K562 (cell line): Measurements from ENCODE around the gene YARS1. TPM values are rescaled to one million over a fixed set of nuclear protein-coding genes. Genes with fewer than 3 reads are reported as not detected.

Experiments
- FOXK2 ChIP-seq, 2 experiments: fragments of 450-650 bp; IDR thresholded peaks in 1 of 2; conservative IDR thresholded peaks in 1 of 2; 2 replicates each; pipeline ENCODE4 v1.6.1; 2016; ENCODE audit warnings: low read depth in 2 of 2, mild to moderate bottlenecking in 1 of 2
- FOXP1 ChIP-seq: sonication (generic); formaldehyde crosslinking; IDR thresholded peaks from 2 replicates; pipeline ENCODE4 v1.8.0; 2022; ENCODE audit warnings: mild to moderate bottlenecking, missing genetic modification reagents
- GATAD2B ChIP-seq: fragments of 450-650 bp; IDR thresholded peaks from 2 replicates; pipeline ENCODE4 v1.6.1; 2017; ENCODE audit warnings: mild to moderate bottlenecking, borderline replicate concordance
- GTF2F1 ChIP-seq: IDR thresholded peaks from 2 replicates; pipeline ENCODE4 v1.6.1; 2011; ENCODE audit warnings: low read depth, low read length, improper control_type of control experiment
- HMG20A ChIP-seq: fragments of 450-650 bp; formaldehyde crosslinking; conservative IDR thresholded peaks from 2 replicates; pipeline ENCODE4 v1.4.0; 2020; ENCODE audit warnings: mild to moderate bottlenecking, mixed read lengths
- MXI1 ChIP-seq: IDR thresholded peaks from 2 replicates; pipeline ENCODE4 v1.6.1; 2011; ENCODE audit warnings: low read depth, mild to moderate bottlenecking, improper control_type of control experiment, low read length
- NEUROD1 ChIP-seq: fragments of 150-350 bp; IDR thresholded peaks from 2 replicates; pipeline ENCODE4 v1.6.1; 2014; ENCODE audit warnings: borderline replicate concordance, low read length, low read depth; ENCODE audit not compliant: partially characterized antibody
- RB1 ChIP-seq: fragments of 450-650 bp; IDR thresholded peaks from 2 replicates; pipeline ENCODE4 v1.6.1; 2017; ENCODE audit warnings: low read depth, mild to moderate bottlenecking
- RBFOX2 ChIP-seq: fragments of 200-400 bp; formaldehyde crosslinking; IDR thresholded peaks from 2 replicates; pipeline ENCODE4 v1.6.1; 2017; ENCODE audit warnings: low read depth, mild to moderate bottlenecking, low read length, moderate library complexity
- RUNX1 ChIP-seq: sonication (generic); IDR thresholded peaks from 2 replicates; pipeline ENCODE4 v1.6.1; 2016; ENCODE audit warnings: antibody characterized with exemption, low read depth
- TCF7 ChIP-seq: sonication (generic); IDR thresholded peaks from 2 replicates; pipeline ENCODE4 v1.6.1; 2016; ENCODE audit warnings: antibody characterized with exemption, borderline replicate concordance
- THRA ChIP-seq: fragments of 450-650 bp; IDR thresholded peaks from 2 replicates; pipeline ENCODE4 v1.6.1; 2017; ENCODE audit warnings: mild to moderate bottlenecking, moderate library complexity
- WHSC1 ChIP-seq: IDR thresholded peaks from one replicate; pipeline ENCODE4 v1.6.1; 2012; ENCODE audit warnings: low read length, control low read depth, inconsistent platforms
- ZMIZ1 ChIP-seq, 2 experiments: fragments of 150-350 bp in 1 of 2; IDR thresholded peaks; 2 replicates each; pipeline ENCODE4 v1.6.1; 2012 to 2016; ENCODE audit warnings: low read depth in 2 of 2, low read length in 2 of 2, mild to moderate bottlenecking in 1 of 2, moderate library complexity in 1 of 2
- ZNF24 ChIP-seq: fragments of 450-650 bp; IDR thresholded peaks from 2 replicates; pipeline ENCODE4 v1.6.1; 2016
- ZNF3 ChIP-seq: fragments of 250-450 bp; sonication (Bioruptor Pico); IDR thresholded peaks from 2 replicates; pipeline ENCODE4 v1.5.0; 2021; ENCODE audit warnings: mild to moderate bottlenecking, moderate library complexity
- polyA plus RNA-seq, 8 experiments: library from polyadenylated mRNA; depleted of rRNA in 4 of 8; stranded (reverse) in 5 of 8; unstranded in 3 of 8; fragments of >200 nt; fragmentation: Nextera tagmentation in 2 of 8; fragmentation: Illumina TruSeq in 1 of 8; extraction: Ambion mirVana in 2 of 8; extraction: Trizol in 1 of 8; gene quantifications; 2 replicates each; pipeline versions ENCODE4 v1.2.1 to v1.2.3, GENCODE V29; 2011 to 2014; ENCODE audit warnings: inconsistent platforms in 1 of 8, missing spikeins in 1 of 8
- total RNA-seq, 7 experiments: library from RNA; depleted of rRNA in 6 of 7; stranded (reverse); fragments of >200 nt in 6 of 7; fragmentation: Illumina TruSeq in 2 of 7; extraction: Trizol in 2 of 7; gene quantifications; 2 replicates each; pipeline versions ENCODE4 v1.2.1 to v1.2.3, GENCODE V29; 2011 to 2021; ENCODE audit warnings: low replicate concordance in 1 of 7
- TF ChIP-seq, protein P1 (sequence below), 2 experiments: IDR thresholded peaks; 2 replicates each; pipeline ENCODE4 v1.6.1; 2011; ENCODE audit warnings: borderline replicate concordance in 1 of 2, control low read depth in 1 of 2, low read depth in 1 of 2, low read length in 1 of 2, mild to moderate bottlenecking in 1 of 2, mixed read lengths in 1 of 2, moderate library complexity in 1 of 2; ENCODE audit not compliant: insufficient read depth in 1 of 2, insufficient read length in 1 of 2, poor library complexity in 1 of 2, severe bottlenecking in 1 of 2; ENCODE audit errors: extremely low read depth in 1 of 2
- TF ChIP-seq, protein P2 (sequence below), 3 experiments: fragments of 200-800 bp in 1 of 3; fragments of 250-450 bp in 1 of 3; fragments of 450-650 bp in 1 of 3; sonication (Bioruptor Pico) in 1 of 3; sonication (Bioruptor generic) in 1 of 3; formaldehyde crosslinking in 1 of 3; IDR thresholded peaks; 2 replicates each; pipeline versions ENCODE4 v1.6.1 to v1.8.0; 2016 to 2022; ENCODE audit warnings: mild to moderate bottlenecking in 2 of 3, missing genetic modification characterization in 2 of 3, missing compliant biosample characterization in 1 of 3, moderate library complexity in 1 of 3

The YARS1 gene
- total and polyA plus RNA-seq, 9 of the 15 experiments (the other 6 are each of a cell fraction or from before 2014, with no cell fraction given), result 66.2 to 336 (median 201) TPM

DNA sequence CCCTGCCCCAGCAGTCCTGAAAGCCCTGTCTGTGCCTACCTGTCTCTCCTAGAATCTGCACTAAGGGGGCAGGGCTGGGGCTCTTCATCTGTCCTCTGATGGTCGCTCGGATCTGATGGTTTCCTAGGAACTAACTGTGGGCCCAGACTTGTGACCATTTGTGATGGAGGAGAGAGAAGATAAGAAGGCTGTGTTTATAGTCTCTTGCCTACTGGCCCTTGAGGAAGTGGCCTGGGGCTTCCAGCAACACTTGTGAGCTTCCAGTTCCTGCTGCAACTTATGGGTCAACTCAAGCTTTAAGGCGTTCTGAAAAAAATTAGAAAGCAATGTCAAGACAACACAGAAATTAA lies 61.4 kb downstream of the YARS1 start (continued):
- TF ChIP-seq FOXK2 (conservative IDR thresholded peaks at IDR 0.05 in 1 of 2, IDR thresholded peaks at IDR 0.05 in 1 of 2; ENCODE audit: low read depth in 2 of 2), result peak; percentile 88
- TF ChIP-seq THRA, result no peak
- TF ChIP-seq ZMIZ1 (IDR thresholded peaks at IDR 0.05; ENCODE audit: low read depth in 2 of 2, low read length in 2 of 2), result no peak
- TF ChIP-seq MXI1, result no peak
- TF ChIP-seq, protein P1, sequence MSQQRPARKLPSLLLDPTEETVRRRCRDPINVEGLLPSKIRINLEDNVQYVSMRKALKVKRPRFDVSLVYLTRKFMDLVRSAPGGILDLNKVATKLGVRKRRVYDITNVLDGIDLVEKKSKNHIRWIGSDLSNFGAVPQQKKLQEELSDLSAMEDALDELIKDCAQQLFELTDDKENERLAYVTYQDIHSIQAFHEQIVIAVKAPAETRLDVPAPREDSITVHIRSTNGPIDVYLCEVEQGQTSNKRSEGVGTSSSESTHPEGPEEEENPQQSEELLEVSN (IDR thresholded peaks at IDR 0.05; ENCODE audit: borderline replicate concordance in 1 of 2, extremely low read depth in 1 of 2, insufficient read depth in 1 of 2, insufficient read length in 1 of 2, low read depth in 1 of 2, low read length in 1 of 2, poor library complexity in 1 of 2, severe bottlenecking in 1 of 2), result no peak
- no peak; the same call in 1 of the 2 replicates for TF ChIP-seq GATAD2B
- TF ChIP-seq NEUROD1, result no peak
- TF ChIP-seq, protein P2, sequence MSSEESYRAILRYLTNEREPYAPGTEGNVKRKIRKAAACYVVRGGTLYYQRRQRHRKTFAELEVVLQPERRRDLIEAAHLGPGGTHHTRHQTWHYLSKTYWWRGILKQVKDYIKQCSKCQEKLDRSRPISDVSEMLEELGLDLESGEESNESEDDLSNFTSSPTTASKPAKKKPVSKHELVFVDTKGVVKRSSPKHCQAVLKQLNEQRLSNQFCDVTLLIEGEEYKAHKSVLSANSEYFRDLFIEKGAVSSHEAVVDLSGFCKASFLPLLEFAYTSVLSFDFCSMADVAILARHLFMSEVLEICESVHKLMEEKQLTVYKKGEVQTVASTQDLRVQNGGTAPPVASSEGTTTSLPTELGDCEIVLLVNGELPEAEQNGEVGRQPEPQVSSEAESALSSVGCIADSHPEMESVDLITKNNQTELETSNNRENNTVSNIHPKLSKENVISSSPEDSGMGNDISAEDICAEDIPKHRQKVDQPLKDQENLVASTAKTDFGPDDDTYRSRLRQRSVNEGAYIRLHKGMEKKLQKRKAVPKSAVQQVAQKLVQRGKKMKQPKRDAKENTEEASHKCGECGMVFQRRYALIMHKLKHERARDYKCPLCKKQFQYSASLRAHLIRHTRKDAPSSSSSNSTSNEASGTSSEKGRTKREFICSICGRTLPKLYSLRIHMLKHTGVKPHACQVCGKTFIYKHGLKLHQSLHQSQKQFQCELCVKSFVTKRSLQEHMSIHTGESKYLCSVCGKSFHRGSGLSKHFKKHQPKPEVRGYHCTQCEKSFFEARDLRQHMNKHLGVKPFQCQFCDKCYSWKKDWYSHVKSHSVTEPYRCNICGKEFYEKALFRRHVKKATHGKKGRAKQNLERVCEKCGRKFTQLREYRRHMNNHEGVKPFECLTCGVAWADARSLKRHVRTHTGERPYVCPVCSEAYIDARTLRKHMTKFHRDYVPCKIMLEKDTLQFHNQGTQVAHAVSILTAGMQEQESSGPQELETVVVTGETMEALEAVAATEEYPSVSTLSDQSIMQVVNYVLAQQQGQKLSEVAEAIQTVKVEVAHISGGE (CRISPR knock-in tag; IDR thresholded peaks at IDR 0.05), result no peak
- TF ChIP-seq FOXP1 (CRISPR knock-in tag), result no peak
- no peak for TF ChIP-seq TCF7
- TF ChIP-seq RUNX1, result no peak
- TF ChIP-seq RBFOX2, result no peak
- no peak for TF ChIP-seq GTF2F1
- TF ChIP-seq ZNF3 (CRISPR knock-in tag), result no peak
- no peak for TF ChIP-seq RB1
- TF ChIP-seq HMG20A (CRISPR knock-in tag), result no peak
- TF ChIP-seq ZNF24, result no peak
- no peak for TF ChIP-seq WHSC1
